Measurements from ENCODE around the gene GBA2.
A peak's percentile ranks its signal among the peaks of the same experiment; 100 is the strongest.

Gene GBA2

DNA sequence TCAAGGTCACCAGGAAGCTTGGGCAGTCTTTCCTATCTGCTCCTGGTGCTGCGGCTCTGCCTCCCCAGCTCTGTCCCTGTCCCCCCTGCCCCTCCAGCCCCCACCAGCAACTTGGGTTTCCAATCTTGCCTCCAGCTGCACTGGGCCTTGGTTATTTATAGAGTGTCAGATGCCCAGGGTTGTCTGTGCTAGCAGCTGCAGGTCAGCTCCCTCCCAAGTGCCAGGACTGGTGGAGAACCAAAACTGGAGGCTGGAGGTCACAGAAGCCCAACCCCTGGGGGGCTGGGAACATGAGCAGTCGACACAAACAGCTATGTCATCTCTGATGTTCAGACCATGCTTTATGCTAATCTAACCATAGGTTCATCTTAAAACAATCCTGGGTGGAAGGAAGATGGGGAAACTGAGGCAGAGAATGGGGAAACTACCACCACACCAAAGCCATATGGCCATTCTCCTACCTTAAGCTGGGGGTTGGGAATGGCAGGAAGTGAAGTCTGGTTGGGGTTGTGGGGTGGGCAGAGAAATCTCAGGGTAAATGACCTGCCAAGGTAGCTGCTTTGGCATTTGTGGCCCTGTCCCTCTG is 61.0 kb downstream of the GBA2 start:
- Histone ChIP-seq H3K36me3 (ENCODE audit: insufficient read depth, low read depth, low read length) (peaks cover 61% of the 10 kb centered on the region), H3K27me3 (ENCODE audit: insufficient read depth, low read length) (no peaks in the 10 kb centered on the region), H3K4me1 (ENCODE audit: insufficient read depth, low read length) (peaks cover 11% of the 10 kb centered on the region), H3K27ac (ENCODE audit: low read length) (no peak overlapping the region), H3K9me3 (ENCODE audit: insufficient read depth, low read depth, low read length) (no peaks in the 10 kb centered on the region), H3K9ac (ENCODE audit: low read depth, low read length) (peak overlapping the region; percentile 94; the same call in 1 of the 2 replicates), H3K4me3 (ENCODE audit: low read length) (peak overlapping the region; percentile 87)

DNA sequence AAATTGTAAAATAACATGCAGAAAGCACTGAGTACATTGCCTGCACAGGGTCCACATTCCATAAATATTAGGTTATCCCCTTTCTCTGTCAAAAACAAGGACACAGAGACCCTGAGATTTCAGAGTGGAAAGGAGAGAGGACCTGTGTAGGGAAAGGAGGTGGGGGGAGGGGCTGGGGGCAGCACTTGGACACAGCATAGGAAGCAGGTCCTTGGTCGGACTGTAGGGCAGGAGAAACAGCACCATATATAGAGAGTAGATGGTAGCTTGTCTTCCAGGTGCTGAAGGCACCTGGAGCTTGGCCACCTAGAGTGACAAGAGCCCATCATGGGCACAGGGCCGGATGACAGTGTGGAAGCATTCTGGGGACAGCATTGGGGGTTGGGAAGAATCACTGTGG is 61.7 kb downstream of the GBA2 start:
- H3K9ac ChIP-seq (ENCODE audit: low read depth, low read length), result no peak overlapping the region
- H3K36me3 ChIP-seq (ENCODE audit: insufficient read depth, low read depth, low read length), result peaks cover 68% of the 10 kb centered on the region
- peaks cover 11% of the 10 kb centered on the region for H3K4me1 ChIP-seq (ENCODE audit: insufficient read depth, low read length)
- no peaks in the 10 kb centered on the region for H3K9me3 ChIP-seq (ENCODE audit: insufficient read depth, low read depth, low read length)
- no peak overlapping the region for H3K27ac ChIP-seq (ENCODE audit: low read length)
- no peaks in the 10 kb centered on the region for H3K27me3 ChIP-seq (ENCODE audit: insufficient read depth, low read length)
- no peak overlapping the region; the same call in 1 of the 2 replicates for H3K4me3 ChIP-seq (ENCODE audit: low read length)

All from iPS-20b (cell line).